Stimulated activated naive CD8-positive, alpha-beta T cell treated with anti-CD3 and anti-CD28 coated beads, Interleukin-15, Interleukin-2, amounts not matched to agents 100 U/mL and 50 U/mL, for 24 hours (primary cell): Measurements from ENCODE around the gene EVI2B.
"Not testable (repeated sequence)": the region's sequence is repeated elsewhere in the genome, so short reads cannot be mapped to it uniquely, and the experiment has no call there.

ENCODE experiments used
- ATAC-seq: fragments of 150-1000 bp; cut with Tn5 transposase; one replicate; pipeline ENCODE4 v1.10.0; 2021
- DNase-seq: peaks from one replicate; pipeline ENCODE4 v3.0.0; 2021

Gene EVI2B

GRCh38 chr17:31310260-31310659, 3.6 kb downstream of the EVI2B start:
- peak; percentile 15 for ATAC-seq

GRCh38 chr17:31309556-31309955, 4.3 kb downstream of the EVI2B start:
- no peak for DNase-seq
- ATAC-seq = no peak

More at GRCh38 chr17:31310260-31310659, 3.6 kb downstream of the EVI2B start:
- DNase-seq = no peak

- DNase-seq (no peak), ATAC-seq (peak; percentile 55)
Measured at GRCh38 chr17:31308372-31309334, 5.2 kb downstream of the EVI2B start.

- ATAC-seq (no peak), DNase-seq (no peak)
Measured at GRCh38 chr17:31307640-31308039, 6.2 kb downstream of the EVI2B start.

- ATAC-seq = no peak
Measured at GRCh38 chr17:31299624-31300023, 14.2 kb downstream of the EVI2B start.

GRCh38 chr17:31297090-31297489, 16.8 kb downstream of the EVI2B start, which contains the start of gene OMG:
Gene OMG (minus strand): TSS chr17:31297239. CDS start chr17:31296331, 908 bp downstream.
- ATAC-seq (no peak), DNase-seq (no peak)

More at GRCh38 chr17:31299624-31300023, 14.2 kb downstream of the EVI2B start:
- DNase-seq = no peak

GRCh38 chr17:31296142-31296541, 17.7 kb downstream of the EVI2B start:
- no peak for ATAC-seq
- DNase-seq = no peak

GRCh38 chr17:31295489-31295871, 18.4 kb downstream of the EVI2B start:
- ATAC-seq = no peak
- no peak for DNase-seq

- ATAC-seq (no peak), DNase-seq (no peak)
Measured at GRCh38 chr17:31294820-31295488, 18.9 kb downstream of the EVI2B start.

- DNase-seq (no peak), ATAC-seq (no peak)
Measured at GRCh38 chr17:31294231-31294630, 19.6 kb downstream of the EVI2B start.

GRCh38 chr17:31293581-31293980, 20.3 kb downstream of the EVI2B start:
- DNase-seq (no peak), ATAC-seq (no peak)

GRCh38 chr17:31291820-31292219, 22.0 kb downstream of the EVI2B start:
- ATAC-seq = no peak
- no peak for DNase-seq

- no peak for DNase-seq
- ATAC-seq = no peak
Measured at GRCh38 chr17:31289790-31290189, 24.1 kb downstream of the EVI2B start.

GRCh38 chr17:31287932-31288331, 25.9 kb downstream of the EVI2B start:
- not testable (repeated sequence) for ATAC-seq, DNase-seq

- ATAC-seq (no peak), DNase-seq (no peak)
Measured at GRCh38 chr17:31286587-31286986, 27.3 kb downstream of the EVI2B start.

GRCh38 chr17:31283841-31284240, 30.0 kb downstream of the EVI2B start:
- ATAC-seq = no peak
- no peak for DNase-seq

GRCh38 chr17:31281061-31281460, 32.8 kb downstream of the EVI2B start:
- ATAC-seq (no peak), DNase-seq (no peak)

- DNase-seq = no peak
- ATAC-seq = no peak
Measured at GRCh38 chr17:31279401-31279800, 34.5 kb downstream of the EVI2B start.

GRCh38 chr17:31275116-31275515, 38.7 kb downstream of the EVI2B start:
- ATAC-seq (no peak), DNase-seq (no peak)

GRCh38 chr17:31274252-31274651, 39.6 kb downstream of the EVI2B start:
- ATAC-seq (no peak), DNase-seq (no peak)

GRCh38 chr17:31273516-31273915, 40.3 kb downstream of the EVI2B start:
- DNase-seq = no peak
- no peak for ATAC-seq

GRCh38 chr17:31272803-31273202, 41.1 kb downstream of the EVI2B start:
- no peak for DNase-seq
- ATAC-seq = no peak

GRCh38 chr17:31272236-31272635, 41.6 kb downstream of the EVI2B start:
- no peak for ATAC-seq
- no peak for DNase-seq
